ENCODE data around the gene TMEM220. TPM values are rescaled to one million over a fixed set of nuclear protein-coding genes. Genes with fewer than 3 reads are reported as not detected.
A peak's percentile ranks its signal among the peaks of the same experiment; 100 is the strongest.

The TMEM220 gene
- total and polyA plus RNA-seq, 12 donors = 10.3 to 33.2 (median 21.1) TPM

DNA sequence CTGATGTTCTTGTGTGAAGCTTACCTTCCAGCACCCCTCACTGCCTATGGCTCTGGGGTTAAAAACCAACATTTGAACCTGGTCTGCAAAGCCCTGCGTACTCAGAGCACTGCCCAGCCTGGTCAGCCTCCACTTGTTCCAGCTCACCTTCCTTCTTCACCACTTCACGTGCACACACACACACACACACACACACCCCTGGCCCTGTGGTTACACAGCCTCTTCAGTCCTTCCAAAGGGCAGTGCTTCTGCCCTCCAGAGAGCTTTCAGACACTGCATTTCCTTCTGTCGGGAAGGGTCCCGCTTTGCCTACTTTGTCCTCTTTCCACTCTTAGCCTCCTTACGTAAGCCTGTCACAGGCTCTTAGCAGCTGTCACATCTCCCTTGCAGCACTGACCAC, 9.6 kb upstream of the TMEM220 start:
- TF ChIP-seq CTCF (IDR thresholded peaks at IDR 0.05) = no peak
- no peak for TF ChIP-seq POLR2A (IDR thresholded peaks at IDR 0.05)
- no peaks in the 10 kb centered on the region for H3K27me3 ChIP-seq
- intact Hi-C loops (cut with DNase I) = loop anchor here (5.0 kb wide), 2 partner anchors 103 to 108 kb away; no protein-coding TSS in a partner anchor
- peaks cover 16 to 17% of the 10 kb centered on the region in 2 donors for H3K4me1 ChIP-seq (replicated peaks in 1 of 2)
- H3K4me3 ChIP-seq = no peak overlapping the region
- no peaks in the 10 kb centered on the region for H3K9me3 ChIP-seq (replicated peaks in 1 of 3)
- no peaks in the 10 kb centered on the region for H3K36me3 ChIP-seq (replicated peaks in 1 of 2)
- no peak overlapping the region for H3K27ac ChIP-seq
- DNase-seq = peak in 2 of 7 donors; percentile 7 to 18
- WGBS, 4 donors = 85 to 91% (median 88%) methylated on average over 5 of the region's 5 CpGs

DNA sequence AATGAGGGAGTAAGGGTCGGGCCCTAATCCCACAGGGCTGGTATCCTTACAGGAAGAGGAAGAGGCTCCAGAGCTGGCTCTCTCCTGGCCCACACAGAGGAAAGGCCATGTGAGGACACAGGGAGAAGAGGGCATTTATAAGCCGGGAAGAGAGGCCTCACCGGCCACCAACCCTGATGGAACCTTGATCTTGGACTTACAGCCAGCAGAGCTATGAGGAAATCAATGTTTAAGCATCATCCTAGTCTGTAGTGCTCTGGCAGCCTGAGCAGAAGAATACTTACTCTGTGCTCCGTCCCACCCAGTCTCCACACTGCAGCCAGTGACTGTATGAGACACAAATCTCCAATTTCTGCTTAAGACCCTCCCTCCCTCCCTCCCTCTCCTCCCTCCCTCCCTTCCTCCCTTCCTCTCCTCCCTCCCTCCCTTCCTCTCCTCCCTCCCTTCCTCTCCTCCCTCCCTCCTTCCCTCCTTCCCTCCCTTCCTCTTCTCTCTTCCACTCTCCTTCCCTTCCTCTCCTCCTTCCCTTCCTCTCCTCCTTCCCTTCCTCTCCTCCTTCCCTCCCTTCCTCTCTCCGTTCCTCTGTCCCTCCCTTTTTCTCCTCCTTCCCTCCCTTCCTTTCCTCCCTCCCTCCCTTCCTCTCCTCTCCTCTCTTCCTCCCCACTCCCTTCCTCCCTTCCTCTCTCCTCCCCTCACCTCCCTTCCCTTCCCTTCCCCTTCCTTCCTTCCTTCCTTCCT, 8.9 kb upstream of the TMEM220 start:
- 52 to 64% (median 61%) methylated on average over 4 to 5 of the region's 5 CpGs for WGBS, 4 donors
- H3K9me3 ChIP-seq (replicated peaks in 1 of 3) = no peaks in the 10 kb centered on the region
- intact Hi-C loops (cut with DNase I) = loop anchor here (5.0 kb wide), 2 partner anchors 104 to 109 kb away; no protein-coding TSS in a partner anchor
- H3K4me3 ChIP-seq = no peak overlapping the region
- peak in 2 of 7 donors; percentile 9 to 19 for DNase-seq
- H3K36me3 ChIP-seq (replicated peaks in 1 of 2) = no peaks in the 10 kb centered on the region
- no peak overlapping the region for H3K27ac ChIP-seq
- TF ChIP-seq CTCF (IDR thresholded peaks at IDR 0.05) = no peak
- TF ChIP-seq POLR2A (IDR thresholded peaks at IDR 0.05) = no peak
- peaks cover 12 to 17% of the 10 kb centered on the region in 2 donors for H3K4me1 ChIP-seq (replicated peaks in 1 of 2)
- no peaks in the 10 kb centered on the region for H3K27me3 ChIP-seq

DNA sequence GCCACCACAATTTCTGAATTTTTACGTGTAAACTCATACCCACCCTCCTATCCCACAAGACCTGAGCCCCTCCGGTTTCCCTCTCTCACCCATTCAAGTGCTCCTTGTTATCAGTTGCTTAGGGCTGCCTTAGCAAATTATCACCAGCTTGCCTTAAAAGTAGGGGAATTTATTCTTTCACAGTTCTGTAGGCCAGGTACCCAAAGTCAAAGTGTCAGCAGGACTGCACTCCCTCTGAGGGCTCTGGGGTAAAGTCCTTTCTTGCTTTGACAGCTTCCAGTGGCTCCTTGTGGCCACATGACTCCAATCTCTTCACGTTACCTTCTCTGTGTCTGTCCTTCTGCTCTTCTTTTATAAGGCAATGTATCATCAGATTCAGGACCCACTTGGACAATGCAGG, 7.9 kb upstream of the TMEM220 start:
- intact Hi-C loops (cut with DNase I) = loop anchor here (5.0 kb wide), 2 partner anchors 105 to 110 kb away; no protein-coding TSS in a partner anchor
- Histone ChIP-seq H3K4me3 (no peak overlapping the region), H3K27ac (no peak overlapping the region), H3K4me1 (replicated peaks in 1 of 2) (peaks cover 7 to 11% of the 10 kb centered on the region in 2 donors), H3K27me3 (no peaks in the 10 kb centered on the region), H3K36me3 (replicated peaks in 1 of 2) (no peaks in the 10 kb centered on the region), H3K9me3 (replicated peaks in 1 of 3) (no peaks in the 10 kb centered on the region)
- DNase-seq = peak in 2 of 7 donors; percentile 2 to 16
- TF ChIP-seq CTCF (IDR thresholded peaks at IDR 0.05) = no peak
- TF ChIP-seq POLR2A (IDR thresholded peaks at IDR 0.05) = no peak
- whole genome bisulfite sequencing, 4 donors = 87 to 90% (median 88%) methylated on average over 3 of the region's 3 CpGs

DNA sequence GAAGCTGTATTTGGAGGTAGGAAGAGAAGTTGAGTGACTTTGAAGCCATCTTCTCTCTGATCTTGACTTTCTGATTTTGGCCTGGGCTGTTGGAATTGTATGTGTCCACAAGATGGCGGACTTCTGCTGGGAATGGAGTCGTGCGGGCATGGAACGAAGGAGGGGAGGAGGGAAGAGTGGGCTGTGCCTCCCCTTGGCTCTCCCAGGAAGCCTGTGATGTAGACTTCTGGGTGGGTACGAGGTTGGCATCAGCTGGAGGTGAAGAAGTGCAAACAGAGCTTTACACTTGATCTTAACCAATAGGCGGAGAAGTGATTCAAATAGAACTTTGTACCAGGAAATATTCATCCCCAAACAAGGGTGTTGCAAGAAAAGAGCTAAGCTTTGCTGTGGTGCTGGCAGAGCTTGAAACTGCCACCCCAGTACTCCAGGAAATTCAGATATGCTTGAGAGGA, 7.4 kb upstream of the TMEM220 start:
- DNase-seq = peak; percentile 54 to 83 (median 69)
- TF ChIP-seq POLR2A (IDR thresholded peaks at IDR 0.05) = no peak
- TF ChIP-seq CTCF (IDR thresholded peaks at IDR 0.05) = peak; percentile 52 to 90 (median 81)
- Histone ChIP-seq H3K9me3 (replicated peaks in 1 of 3) (no peaks in the 10 kb centered on the region), H3K4me1 (replicated peaks in 1 of 2) (peaks cover 4 to 8% of the 10 kb centered on the region in 2 donors), H3K27ac (no peak overlapping the region), H3K4me3 (no peak overlapping the region), H3K27me3 (no peaks in the 10 kb centered on the region), H3K36me3 (replicated peaks in 1 of 2) (no peaks in the 10 kb centered on the region)
- 14 to 18% (median 16%) methylated on average over 6 of the region's 6 CpGs for WGBS, 4 donors
- intact Hi-C loops (cut with DNase I) = loop anchor here (5.0 kb wide), 2 partner anchors 105 to 110 kb away; no protein-coding TSS in a partner anchor

All from adrenal gland (tissue), 12 donors.